HEK293T (cell line): ENCODE measurements around the gene COQ3.

Experiments used
- BHLHE40 ChIP-seq: fragments of 450-650 bp; IDR thresholded peaks from 2 replicates; pipeline ENCODE4 v1.6.1; 2016; ENCODE audit warnings: mild to moderate bottlenecking, moderate library complexity, borderline replicate concordance
- L3MBTL2 ChIP-seq: fragments of 450-650 bp; conservative IDR thresholded peaks from 2 replicates; pipeline ENCODE4 v1.6.1; 2016; ENCODE audit warnings: mild to moderate bottlenecking

DNA sequence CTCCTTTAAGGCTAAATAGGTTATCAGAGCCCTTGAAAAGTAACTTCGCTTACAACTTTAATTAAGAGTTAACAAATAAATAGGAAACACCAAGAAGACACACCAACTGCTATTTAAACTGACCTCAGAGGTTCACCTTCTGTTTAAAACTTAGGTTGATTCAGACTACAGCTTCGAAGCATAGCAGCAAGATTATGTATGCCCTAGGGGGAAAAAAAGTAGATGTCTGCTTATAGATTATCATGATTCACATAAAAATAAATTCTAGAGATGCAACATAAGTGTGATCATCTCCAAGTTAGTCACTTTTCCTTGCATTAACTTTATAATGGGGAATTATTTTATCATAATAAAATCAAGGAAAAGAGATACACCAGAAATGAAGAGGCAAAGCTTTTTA is 22.2 kb upstream of the COQ3 start:
- TF ChIP-seq BHLHE40 (no peak), L3MBTL2 (no peak)
